Osteoblast (primary cell): ENCODE data around the gene PALLD. TPM values are rescaled to one million over a fixed set of nuclear protein-coding genes. Genes with fewer than 3 reads are reported as not detected.

Experiments
- DNase-seq: peaks from one replicate; pipeline ENCODE4 v3.0.0; 2011; ENCODE audit warnings: low spot score, mixed read lengths; ENCODE audit not compliant: insufficient read length; ENCODE audit errors: missing footprints
- H2AFZ ChIP-seq: 2 replicates; pipeline ENCODE4 v1.6.0; 2011; ENCODE audit warnings: mild to moderate bottlenecking, low read length
- H3K27ac ChIP-seq: 2 replicates; pipeline ENCODE4 v1.5.1; 2011; ENCODE audit warnings: mild to moderate bottlenecking, low read depth, low read length, moderate library complexity
- H3K27me3 ChIP-seq: 2 replicates; pipeline ENCODE4 v1.6.0; 2012; ENCODE audit warnings: mild to moderate bottlenecking, control low read depth, inconsistent platforms, low read length, moderate library complexity; ENCODE audit not compliant: insufficient read depth
- H3K36me3 ChIP-seq: 2 replicates; pipeline ENCODE4 v1.5.1; 2011; ENCODE audit warnings: mild to moderate bottlenecking, low read length, control low read depth, moderate library complexity; ENCODE audit not compliant: insufficient read depth
- H3K4me1 ChIP-seq: 2 replicates; pipeline ENCODE4 v1.5.1; 2011; ENCODE audit warnings: mild to moderate bottlenecking, low read length, control low read depth, moderate library complexity; ENCODE audit not compliant: insufficient read depth
- H3K4me2 ChIP-seq: 2 replicates; pipeline ENCODE4 v1.6.0; 2011; ENCODE audit warnings: mild to moderate bottlenecking, low read length; ENCODE audit not compliant: insufficient read depth
- H3K4me3 ChIP-seq: fragments of 200-600 bp; sonication (generic); 3 replicates; pipeline ENCODE4 v1.5.1; 2012; ENCODE audit warnings: mild to moderate bottlenecking, low read length, inconsistent platforms; ENCODE audit not compliant: insufficient read depth
- H3K79me2 ChIP-seq: 2 replicates; pipeline ENCODE4 v1.6.0; 2012; ENCODE audit warnings: mild to moderate bottlenecking, low read length, control low read depth, inconsistent platforms; ENCODE audit not compliant: insufficient read depth
- H3K9me3 ChIP-seq: 2 replicates; pipeline ENCODE4 v1.5.1; 2011; ENCODE audit warnings: low read depth, low read length, control low read depth
- H4K20me1 ChIP-seq: 2 replicates; pipeline ENCODE4 v1.6.0; 2012; ENCODE audit warnings: mild to moderate bottlenecking, low read length, control low read depth; ENCODE audit not compliant: insufficient read depth
- CTCF ChIP-seq: IDR thresholded peaks from 2 replicates; pipeline ENCODE4 v1.5.1; 2011; ENCODE audit warnings: mild to moderate bottlenecking, low read depth, low read length, moderate library complexity; ENCODE audit errors: extremely low read depth
- total RNA-seq: library from RNA; depleted of rRNA; stranded (reverse); fragments of >200 nt; gene quantifications from 2 replicates; pipeline ENCODE4 v1.2.3, GENCODE V29; 2012

PALLD gene
- total RNA-seq, 1 donor = 244 TPM

GRCh38 chr4:168516841-168517240 lies 20.0 kb downstream of the PALLD start:
- peaks cover 11% of the 10 kb centered on the region for H3K4me1 ChIP-seq
- no peak overlapping the region for H3K4me3 ChIP-seq
- no peak overlapping the region for H3K4me2 ChIP-seq
- H2AFZ ChIP-seq = no peak overlapping the region
- H3K27ac ChIP-seq = no peak overlapping the region
- H3K9me3 ChIP-seq = no peaks in the 10 kb centered on the region
- TF ChIP-seq CTCF = no peak
- H3K36me3 ChIP-seq = no peaks in the 10 kb centered on the region
- H3K27me3 ChIP-seq = no peaks in the 10 kb centered on the region
- DNase-seq = no peak
- no peaks in the 10 kb centered on the region for H3K79me2 ChIP-seq
- no peaks in the 10 kb centered on the region for H4K20me1 ChIP-seq

- Histone ChIP-seq H2AFZ (no peak overlapping the region), H3K4me1 (peaks cover 10% of the 10 kb centered on the region), H3K4me2 (no peak overlapping the region), H3K9me3 (no peaks in the 10 kb centered on the region), H4K20me1 (no peaks in the 10 kb centered on the region), H3K79me2 (no peaks in the 10 kb centered on the region), H3K4me3 (no peak overlapping the region), H3K27ac (no peak overlapping the region), H3K27me3 (no peaks in the 10 kb centered on the region), H3K36me3 (no peaks in the 10 kb centered on the region)
- TF ChIP-seq CTCF = no peak
- no peak for DNase-seq
Observed at GRCh38 chr4:168519576-168519975, 22.7 kb downstream of the PALLD start.

GRCh38 chr4:168521721-168522120 lies 24.9 kb downstream of the PALLD start:
- Histone ChIP-seq H3K27me3 (no peaks in the 10 kb centered on the region), H3K36me3 (no peaks in the 10 kb centered on the region), H3K4me1 (peaks cover 4% of the 10 kb centered on the region), H2AFZ (no peak overlapping the region), H3K4me3 (no peak overlapping the region), H4K20me1 (no peaks in the 10 kb centered on the region), H3K79me2 (no peaks in the 10 kb centered on the region), H3K4me2 (no peak overlapping the region), H3K9me3 (no peaks in the 10 kb centered on the region), H3K27ac (no peak overlapping the region)
- no peak for DNase-seq
- no peak for TF ChIP-seq CTCF

GRCh38 chr4:168522356-168522755 lies 25.5 kb downstream of the PALLD start:
- H3K9me3 ChIP-seq = no peaks in the 10 kb centered on the region
- H3K4me3 ChIP-seq = no peak overlapping the region
- H2AFZ ChIP-seq = no peak overlapping the region
- no peak overlapping the region for H3K4me2 ChIP-seq
- H4K20me1 ChIP-seq = no peaks in the 10 kb centered on the region
- H3K27ac ChIP-seq = no peak overlapping the region
- DNase-seq = no peak
- H3K36me3 ChIP-seq = no peaks in the 10 kb centered on the region
- TF ChIP-seq CTCF = no peak
- no peaks in the 10 kb centered on the region for H3K79me2 ChIP-seq
- H3K27me3 ChIP-seq = no peaks in the 10 kb centered on the region
- H3K4me1 ChIP-seq = peaks cover 6% of the 10 kb centered on the region
